K562 (cell line): ENCODE measurements around the gene TMSB4X. TPM values are rescaled to one million over a fixed set of nuclear protein-coding genes. Genes with fewer than 3 reads are reported as not detected.

Source experiments
- ARID1B ChIP-seq: fragments of 450-650 bp; IDR thresholded peaks from 2 replicates; pipeline ENCODE4 v1.6.1; 2016; ENCODE audit warnings: antibody characterized with exemption, mild to moderate bottlenecking, inconsistent platforms
- ATF1 ChIP-seq, 2 experiments: fragments of 450-650 bp in 1 of 2; IDR thresholded peaks; 2 replicates each; pipeline ENCODE4 v1.6.1; 2016; ENCODE audit warnings: missing compliant biosample characterization in 1 of 2, missing genetic modification characterization in 1 of 2
- CBFA2T3 ChIP-seq: fragments of 450-650 bp; IDR thresholded peaks from 2 replicates; pipeline ENCODE4 v1.6.1; 2017
- CBX1 ChIP-seq: sonication (generic); IDR thresholded peaks from 2 replicates; pipeline ENCODE4 v1.6.1; 2016; ENCODE audit warnings: antibody characterized with exemption, low read depth, mild to moderate bottlenecking
- CSDE1 ChIP-seq, 2 experiments: fragments of 450-650 bp; IDR thresholded peaks; 2 replicates each; pipeline ENCODE4 v1.6.1; 2016; ENCODE audit warnings: mild to moderate bottlenecking in 1 of 2
- E2F6 ChIP-seq, 2 experiments: IDR thresholded peaks; 2 replicates each; pipeline ENCODE4 v1.6.1; 2011; ENCODE audit warnings: borderline replicate concordance in 1 of 2, control low read depth in 1 of 2, low read depth in 1 of 2, low read length in 1 of 2, mild to moderate bottlenecking in 1 of 2, mixed read lengths in 1 of 2, moderate library complexity in 1 of 2; ENCODE audit not compliant: insufficient read depth in 1 of 2, insufficient read length in 1 of 2, poor library complexity in 1 of 2, severe bottlenecking in 1 of 2; ENCODE audit errors: extremely low read depth in 1 of 2
- GTF2E2 ChIP-seq: fragments of 200-800 bp; sonication (Bioruptor generic); IDR thresholded peaks from 2 replicates; pipeline ENCODE4 v1.6.1; 2016; ENCODE audit warnings: missing genetic modification characterization, missing compliant biosample characterization
- KDM5B ChIP-seq: fragments of 200-600 bp; sonication (generic); IDR thresholded peaks from 2 replicates; pipeline ENCODE4 v1.6.1; 2012; ENCODE audit warnings: low read depth, mild to moderate bottlenecking, moderate library complexity, low read length, control low read depth, inconsistent platforms; ENCODE audit not compliant: insufficient replicate concordance
- KLF10 ChIP-seq: fragments of 250-450 bp; sonication (Bioruptor Pico); IDR thresholded peaks from 2 replicates; pipeline ENCODE4 v1.6.1; 2021; ENCODE audit warnings: matching md5 sums
- NFIC ChIP-seq: fragments of 450-650 bp; IDR thresholded peaks from 2 replicates; pipeline ENCODE4 v1.6.1; 2017; ENCODE audit warnings: mild to moderate bottlenecking, inconsistent platforms
- PURB ChIP-seq: sonication (generic); formaldehyde crosslinking; IDR thresholded peaks from 2 replicates; pipeline ENCODE4 v1.9.0; 2021; ENCODE audit warnings: low read depth, mild to moderate bottlenecking, missing genetic modification reagents
- RBM17 ChIP-seq: fragments of 200-400 bp; formaldehyde crosslinking; IDR thresholded peaks from 2 replicates; pipeline ENCODE4 v1.6.1; 2017; ENCODE audit warnings: low read depth, mild to moderate bottlenecking, low read length, borderline replicate concordance
- SIN3A ChIP-seq, 2 experiments: fragments of 150-350 bp in 1 of 2; IDR thresholded peaks; 2 replicates each; pipeline ENCODE4 v1.6.1; 2011 to 2016; ENCODE audit warnings: borderline replicate concordance in 2 of 2, low read depth in 2 of 2, low read length in 2 of 2, mild to moderate bottlenecking in 2 of 2, moderate library complexity in 2 of 2; ENCODE audit not compliant: control insufficient read depth in 1 of 2
- TAF9B ChIP-seq: fragments of 450-650 bp; IDR thresholded peaks from 2 replicates; pipeline ENCODE4 v1.6.1; 2018; ENCODE audit warnings: mild to moderate bottlenecking; ENCODE audit not compliant: partially characterized antibody
- TRIM24 ChIP-seq, 2 experiments: fragments of 450-650 bp; IDR thresholded peaks; 2 replicates each; pipeline ENCODE4 v1.6.1; 2016
- ZNF217 ChIP-seq: sonication (generic); formaldehyde crosslinking; IDR thresholded peaks from 2 replicates; pipeline ENCODE4 v1.8.0; 2022; ENCODE audit warnings: mild to moderate bottlenecking, missing genetic modification reagents
- ZNF253 ChIP-seq: fragments of 250-450 bp; sonication (Bioruptor Pico); conservative IDR thresholded peaks from 2 replicates; pipeline ENCODE4 v1.6.1; 2021; ENCODE audit warnings: mild to moderate bottlenecking
- ZNF324 ChIP-seq: fragments of 250-450 bp; sonication (Bioruptor Pico); IDR thresholded peaks from 2 replicates; pipeline ENCODE4 v1.4.0; 2020; ENCODE audit warnings: mild to moderate bottlenecking
- ZNF780A ChIP-seq: fragments of 250-450 bp; sonication (Bioruptor Pico); IDR thresholded peaks from 2 replicates; pipeline ENCODE4 v1.5.0; 2021; ENCODE audit warnings: mild to moderate bottlenecking
- ZNF79 ChIP-seq: fragments of 250-450 bp; sonication (Bioruptor Pico); IDR thresholded peaks from 2 replicates; pipeline ENCODE4 v1.4.0; 2020; ENCODE audit warnings: low read depth, mild to moderate bottlenecking, moderate library complexity
- polyA plus RNA-seq, 8 experiments: library from polyadenylated mRNA; depleted of rRNA in 4 of 8; stranded (reverse) in 5 of 8; unstranded in 3 of 8; fragments of >200 nt; fragmentation: Nextera tagmentation in 2 of 8; fragmentation: Illumina TruSeq in 1 of 8; extraction: Ambion mirVana in 2 of 8; extraction: Trizol in 1 of 8; gene quantifications; 2 replicates each; pipeline versions ENCODE4 v1.2.1 to v1.2.3, GENCODE V29; 2011 to 2014; ENCODE audit warnings: inconsistent platforms in 1 of 8, missing spikeins in 1 of 8
- total RNA-seq, 7 experiments: library from RNA; depleted of rRNA in 6 of 7; stranded (reverse); fragments of >200 nt in 6 of 7; fragmentation: Illumina TruSeq in 2 of 7; extraction: Trizol in 2 of 7; gene quantifications; 2 replicates each; pipeline versions ENCODE4 v1.2.1 to v1.2.3, GENCODE V29; 2011 to 2021; ENCODE audit warnings: low replicate concordance in 1 of 7
- TF ChIP-seq, protein P1 (sequence below): fragments of 250-450 bp; sonication (Bioruptor Pico); IDR thresholded peaks from 2 replicates; pipeline ENCODE4 v1.9.0; 2021; ENCODE audit warnings: mild to moderate bottlenecking, inconsistent platforms
- TF ChIP-seq, protein P2 (sequence below): fragments of 250-450 bp; sonication (Bioruptor Pico); IDR thresholded peaks from 2 replicates; pipeline ENCODE4 v1.5.0; 2021; ENCODE audit warnings: mild to moderate bottlenecking, borderline replicate concordance

TMSB4X gene
- total and polyA plus RNA-seq, 9 of the 15 experiments (the other 6 are each of a cell fraction or from before 2014, with no cell fraction given), result 1,035 to 2,035 (median 1,529) TPM

DNA sequence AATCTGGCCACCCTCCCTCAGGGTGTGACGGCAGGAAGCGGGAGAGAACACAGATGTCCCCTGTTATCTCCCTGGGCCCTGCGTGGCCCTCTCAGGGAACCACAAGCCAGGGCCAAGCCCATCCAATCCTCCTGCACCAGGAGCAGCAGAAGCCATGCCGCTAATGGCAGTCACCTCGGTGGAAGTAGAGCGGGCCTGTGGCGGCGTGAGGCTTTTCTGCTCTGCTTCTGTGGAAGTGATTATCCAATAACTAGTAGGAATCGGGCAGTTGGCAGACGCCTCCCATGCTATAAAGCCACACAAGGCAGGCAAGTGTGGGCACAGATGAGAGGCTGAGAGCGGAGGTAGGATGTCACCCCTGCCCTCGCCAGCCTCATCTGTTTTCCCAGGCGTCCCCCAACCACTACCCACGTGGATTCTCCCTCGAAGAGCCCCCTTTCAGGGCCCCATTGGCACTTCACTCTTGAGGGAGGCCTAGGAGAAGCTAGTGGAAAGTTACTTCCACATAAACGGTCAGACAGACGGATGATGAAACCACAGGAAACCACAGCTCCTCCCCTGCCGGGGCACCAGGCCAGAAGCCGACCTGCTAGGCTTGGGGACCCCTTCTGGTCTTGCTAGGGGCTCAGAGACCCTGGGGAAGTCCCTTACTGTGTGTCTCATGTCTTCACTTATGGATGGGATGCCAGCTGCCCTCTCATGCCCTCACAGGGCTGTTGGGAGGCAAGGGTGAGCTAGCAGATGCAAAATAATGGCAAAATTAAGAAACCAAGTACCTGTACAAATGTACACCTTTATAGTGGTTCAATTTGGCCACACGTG is 18.8 kb upstream of the TMSB4X start (continued):
- TF ChIP-seq SIN3A (IDR thresholded peaks at IDR 0.05; ENCODE audit: borderline replicate concordance in 2 of 2, control insufficient read depth in 1 of 2, low read depth in 2 of 2, low read length in 2 of 2), result no peak
- TF ChIP-seq ZNF79 (CRISPR knock-in tag), result peak; percentile 70
- TF ChIP-seq ARID1B, result peak; percentile 28; the same call in 1 of the 2 replicates
- no peak for TF ChIP-seq CSDE1 (IDR thresholded peaks at IDR 0.05)
- TF ChIP-seq, protein P1, sequence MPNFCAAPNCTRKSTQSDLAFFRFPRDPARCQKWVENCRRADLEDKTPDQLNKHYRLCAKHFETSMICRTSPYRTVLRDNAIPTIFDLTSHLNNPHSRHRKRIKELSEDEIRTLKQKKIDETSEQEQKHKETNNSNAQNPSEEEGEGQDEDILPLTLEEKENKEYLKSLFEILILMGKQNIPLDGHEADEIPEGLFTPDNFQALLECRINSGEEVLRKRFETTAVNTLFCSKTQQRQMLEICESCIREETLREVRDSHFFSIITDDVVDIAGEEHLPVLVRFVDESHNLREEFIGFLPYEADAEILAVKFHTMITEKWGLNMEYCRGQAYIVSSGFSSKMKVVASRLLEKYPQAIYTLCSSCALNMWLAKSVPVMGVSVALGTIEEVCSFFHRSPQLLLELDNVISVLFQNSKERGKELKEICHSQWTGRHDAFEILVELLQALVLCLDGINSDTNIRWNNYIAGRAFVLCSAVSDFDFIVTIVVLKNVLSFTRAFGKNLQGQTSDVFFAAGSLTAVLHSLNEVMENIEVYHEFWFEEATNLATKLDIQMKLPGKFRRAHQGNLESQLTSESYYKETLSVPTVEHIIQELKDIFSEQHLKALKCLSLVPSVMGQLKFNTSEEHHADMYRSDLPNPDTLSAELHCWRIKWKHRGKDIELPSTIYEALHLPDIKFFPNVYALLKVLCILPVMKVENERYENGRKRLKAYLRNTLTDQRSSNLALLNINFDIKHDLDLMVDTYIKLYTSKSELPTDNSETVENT (CRISPR knock-in tag), result no peak
- TF ChIP-seq E2F6 (IDR thresholded peaks at IDR 0.05; ENCODE audit: borderline replicate concordance in 1 of 2, extremely low read depth in 1 of 2, insufficient read depth in 1 of 2, insufficient read length in 1 of 2, low read depth in 1 of 2, low read length in 1 of 2, poor library complexity in 1 of 2, severe bottlenecking in 1 of 2), result peak; percentile 64 to 82
- no peak for TF ChIP-seq TAF9B
- TF ChIP-seq CBX1, result no peak
- TF ChIP-seq ZNF780A (CRISPR knock-in tag), result 0 out of 2 replicates have a peak, but pooled peaks have one; percentile 6
- peak; percentile 57 for TF ChIP-seq CBFA2T3
- peak; percentile 50; the same call in 1 of the 2 replicates for TF ChIP-seq ZNF324 (CRISPR knock-in tag)
- peak; percentile 96 for TF ChIP-seq GTF2E2 (tag)
- peak in 1 of 2 experiments; percentile 59; a peak in 1 of 4 replicates for TF ChIP-seq TRIM24 (IDR thresholded peaks at IDR 0.05)
- peak; percentile 56 for TF ChIP-seq KDM5B
- no peak for TF ChIP-seq KLF10 (CRISPR knock-in tag)
- TF ChIP-seq PURB (CRISPR knock-in tag), result no peak
- TF ChIP-seq NFIC, result peak; percentile 78
- TF ChIP-seq ATF1 (CRISPR knock-in tag; IDR thresholded peaks at IDR 0.05), result no peak
- peak; percentile 72 for TF ChIP-seq ATF1 (tag; IDR thresholded peaks at IDR 0.05)
- TF ChIP-seq, protein P2, sequence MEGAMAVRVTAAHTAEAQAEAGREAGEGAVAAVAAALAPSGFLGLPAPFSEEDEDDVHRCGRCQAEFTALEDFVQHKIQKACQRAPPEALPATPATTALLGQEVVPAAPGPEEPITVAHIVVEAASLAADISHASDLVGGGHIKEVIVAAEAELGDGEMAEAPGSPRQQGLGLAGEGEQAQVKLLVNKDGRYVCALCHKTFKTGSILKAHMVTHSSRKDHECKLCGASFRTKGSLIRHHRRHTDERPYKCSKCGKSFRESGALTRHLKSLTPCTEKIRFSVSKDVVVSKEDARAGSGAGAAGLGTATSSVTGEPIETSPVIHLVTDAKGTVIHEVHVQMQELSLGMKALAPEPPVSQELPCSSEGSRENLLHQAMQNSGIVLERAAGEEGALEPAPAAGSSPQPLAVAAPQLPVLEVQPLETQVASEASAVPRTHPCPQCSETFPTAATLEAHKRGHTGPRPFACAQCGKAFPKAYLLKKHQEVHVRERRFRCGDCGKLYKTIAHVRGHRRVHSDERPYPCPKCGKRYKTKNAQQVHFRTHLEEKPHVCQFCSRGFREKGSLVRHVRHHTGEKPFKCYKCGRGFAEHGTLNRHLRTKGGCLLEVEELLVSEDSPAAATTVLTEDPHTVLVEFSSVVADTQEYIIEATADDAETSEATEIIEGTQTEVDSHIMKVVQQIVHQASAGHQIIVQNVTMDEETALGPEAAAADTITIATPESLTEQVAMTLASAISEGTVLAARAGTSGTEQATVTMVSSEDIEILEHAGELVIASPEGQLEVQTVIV (CRISPR knock-in tag), result peak; percentile 74; the same call in 1 of the 2 replicates
- TF ChIP-seq ZNF217 (CRISPR knock-in tag), result no peak
- TF ChIP-seq RBM17, result no peak
- no peak for TF ChIP-seq ZNF253 (CRISPR knock-in tag)
